Stomach (tissue), 4 donors: Measurements from ENCODE around the gene SMIM30.
"Not testable (repeated sequence)": the region's sequence is repeated elsewhere in the genome, so short reads cannot be mapped to it uniquely, and the experiment has no call there.

Experiments
- CTCF ChIP-seq, 7 experiments: fragments of 450-650 bp in 4 of 7; fragments of 200-600 bp in 3 of 7; sonication (generic) in 3 of 7; IDR thresholded peaks; one replicate each; pipeline ENCODE4 v1.5.1; 2016 to 2019; ENCODE audit warnings: antibody characterized with exemption in 7 of 7, control low read depth in 2 of 7, mild to moderate bottlenecking in 1 of 7
- POLR2A ChIP-seq, 4 donors: fragments of 450-650 bp; IDR thresholded peaks; one replicate each; pipeline ENCODE4 v1.6.1; 2016; ENCODE audit warnings: antibody characterized with exemption in 4 of 4, control low read depth in 2 of 4, mild to moderate bottlenecking in 1 of 4, moderate library complexity in 1 of 4

DNA sequence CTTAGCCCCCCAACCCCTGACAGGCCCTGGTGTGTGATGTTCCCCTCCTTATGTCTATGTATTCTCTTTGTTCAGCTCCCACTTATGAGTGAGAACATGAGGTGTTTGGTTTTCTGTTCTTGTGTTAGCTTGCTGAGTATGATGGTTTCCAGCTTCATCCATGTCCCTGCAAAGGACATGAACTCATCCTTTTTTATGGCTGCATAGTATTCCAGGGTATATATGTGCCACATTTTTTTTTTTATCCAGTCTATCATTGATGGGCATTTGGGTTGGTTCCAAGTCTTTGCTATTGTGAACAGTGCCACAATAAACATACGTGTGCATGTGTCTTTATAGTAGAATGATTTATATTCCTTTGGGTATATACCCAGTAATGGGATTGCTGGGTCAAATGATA, 47.8 kb upstream of the SMIM30 start:
- TF ChIP-seq CTCF, POLR2A (IDR thresholded peaks at IDR 0.05): not testable (repeated sequence)
